OCI-LY7 (cell line): ENCODE measurements around the gene DPPA5. TPM values are rescaled to one million over a fixed set of nuclear protein-coding genes. Genes with fewer than 3 reads are reported as not detected.

Source experiments
- BruUV-seq: library from RNA; stranded (reverse); fragments of 400-500 nt; replicated peaks from 2 replicates; lab custom pipeline; 2021; lab: Mats Ljungman, UMichigan
- CTCF ChIA-PET: fragments of 300-600 bp; sonication (Branson Sonifier 250); formaldehyde crosslinking; loops from one replicate; lab custom pipeline; 2022; ENCODE audit warnings: antibody characterized with exemption; ENCODE audit not compliant: unreplicated experiment; lab: Charles Lee
- POLR2A ChIA-PET: fragments of 300-600 bp; sonication (Branson Sonifier 250); formaldehyde crosslinking; loops from one replicate; lab custom pipeline; 2022; ENCODE audit warnings: antibody characterized with exemption; lab: Charles Lee
- DNase-seq: peaks from one replicate; pipeline ENCODE4 v3.0.0-alpha.2; 2015; ENCODE audit warnings: low spot score
- H2AFZ ChIP-seq: fragments of 200-600 bp; sonication (generic), shearing (Covaris generic); 2 replicates; pipeline ENCODE4 v1.6.1; 2014; ENCODE audit warnings: mild to moderate bottlenecking, antibody characterized with exemption, low read length, moderate library complexity
- H3K27ac ChIP-seq: fragments of 200-600 bp; sonication (generic); 2 replicates; pipeline ENCODE4 v1.5.1; 2014; ENCODE audit warnings: mixed run types, low read depth, mild to moderate bottlenecking, moderate library complexity, low read length, inconsistent platforms; ENCODE audit not compliant: poor library complexity, severe bottlenecking
- H3K36me3 ChIP-seq: fragments of 200-600 bp; sonication (generic); 2 replicates; pipeline ENCODE4 v1.6.1; 2014; ENCODE audit warnings: mild to moderate bottlenecking, antibody characterized with exemption, low read length, moderate library complexity, mixed read lengths; ENCODE audit not compliant: insufficient read depth
- H3K4me1 ChIP-seq: fragments of 200-600 bp; sonication (generic); 2 replicates; pipeline ENCODE4 v1.5.1; 2014; ENCODE audit warnings: mild to moderate bottlenecking, low read length; ENCODE audit not compliant: insufficient read depth, poor library complexity, severe bottlenecking
- H3K4me2 ChIP-seq: fragments of 200-600 bp; sonication (generic); 2 replicates; pipeline ENCODE4 v1.6.1; 2014; ENCODE audit warnings: mild to moderate bottlenecking, low read length
- H3K4me3 ChIP-seq: fragments of 200-600 bp; sonication (generic); 2 replicates; pipeline ENCODE4 v1.5.1; 2014; ENCODE audit warnings: mild to moderate bottlenecking, low read depth, low read length; ENCODE audit not compliant: poor library complexity, severe bottlenecking
- H3K79me2 ChIP-seq: fragments of 200-600 bp; sonication (generic); 2 replicates; pipeline ENCODE4 v1.6.1; 2016; ENCODE audit warnings: low read depth, mild to moderate bottlenecking, low read length, moderate library complexity, mixed read lengths; ENCODE audit not compliant: insufficient read depth
- H3K9me2 ChIP-seq: fragments of 200-600 bp; sonication (generic); 2 replicates; pipeline ENCODE4 v1.6.1; 2016; ENCODE audit warnings: mild to moderate bottlenecking, low read length, mixed read lengths; ENCODE audit not compliant: insufficient read depth
- H3K9me3 ChIP-seq: fragments of 200-600 bp; sonication (generic); 2 replicates; pipeline ENCODE4 v1.6.1; 2014; ENCODE audit warnings: mild to moderate bottlenecking, mixed run types, low read length, mixed read lengths
- H4K20me1 ChIP-seq: fragments of 200-600 bp; sonication (generic); 2 replicates; pipeline ENCODE4 v1.6.1; 2014; ENCODE audit warnings: mild to moderate bottlenecking, antibody characterized with exemption, low read length, moderate library complexity, mixed read lengths; ENCODE audit not compliant: insufficient read depth
- CTCF ChIP-seq: fragments of 200-600 bp; sonication (generic); conservative IDR thresholded peaks from 2 replicates; pipeline ENCODE4 v1.5.1; 2014; ENCODE audit warnings: mild to moderate bottlenecking, antibody characterized with exemption, low read length, moderate library complexity, mixed read lengths
- EZH2phosphoT487 ChIP-seq: fragments of 200-600 bp; sonication (generic); IDR thresholded peaks from 2 replicates; pipeline ENCODE4 v1.6.1; 2018; ENCODE audit warnings: low read depth, borderline replicate concordance, mild to moderate bottlenecking, mixed run types, antibody characterized with exemption, low read length, moderate library complexity, mixed read lengths
- intact Hi-C: fragments of 100-400 bp; cut with micrococcal nuclease; formaldehyde crosslinking; loops from one replicate; pipeline ENCODE4 v1.10.0; 2022; ENCODE audit not compliant: unreplicated experiment
- total RNA-seq, 2 experiments: library from RNA; depleted of rRNA in 1 of 2; stranded (reverse); fragments of >200 nt in 1 of 2; shearing (Covaris generic) in 1 of 2; gene quantifications; 2 replicates each; pipeline ENCODE4 v1.2.3, GENCODE V29; 2014 to 2022

DPPA5 gene
- total RNA-seq, 2 experiments from 2014 or later = not detected

- Histone ChIP-seq H4K20me1 (no peaks in the 10 kb centered on the region), H3K9me3 (no peaks in the 10 kb centered on the region), H3K4me1 (no peaks in the 10 kb centered on the region), H3K36me3 (no peaks in the 10 kb centered on the region), H3K4me2 (no peak overlapping the region), H3K9me2 (no peaks in the 10 kb centered on the region), H3K27ac (no peak overlapping the region), H3K79me2 (no peaks in the 10 kb centered on the region), H2AFZ (no peak overlapping the region), H3K4me3 (no peak overlapping the region)
- TF ChIP-seq EZH2phosphoT487 (no peak), CTCF (no peak)
- POLR2A ChIA-PET = interaction anchor here (1.2 kb wide), 1 partner anchor 17 kb away, joined by 4 read pairs; no protein-coding TSS in a partner anchor
- intact Hi-C loops = no loop called here
- no TSS peak for BruUV-seq
- CTCF ChIA-PET = no interaction called here
- no peak for DNase-seq
Measured at GRCh38 chr6:73349311-73349710, 4.8 kb downstream of the DPPA5 start.

- ChIA-PET POLR2A (no interaction called here), CTCF (no interaction called here)
- no peaks in the 10 kb centered on the region for H3K36me3 ChIP-seq
- no peaks in the 10 kb centered on the region for H3K79me2 ChIP-seq
- TF ChIP-seq CTCF = no peak
- no peak for TF ChIP-seq EZH2phosphoT487
- no peak overlapping the region for H3K4me2 ChIP-seq
- H3K9me2 ChIP-seq = no peaks in the 10 kb centered on the region
- no peak overlapping the region for H3K4me3 ChIP-seq
- H3K4me1 ChIP-seq = no peaks in the 10 kb centered on the region
- intact Hi-C loops = no loop called here
- H3K9me3 ChIP-seq = no peaks in the 10 kb centered on the region
- no peak for DNase-seq
- no peak overlapping the region for H2AFZ ChIP-seq
- no peak overlapping the region for H3K27ac ChIP-seq
- H4K20me1 ChIP-seq = no peaks in the 10 kb centered on the region
- BruUV-seq = no TSS peak
Measured at GRCh38 chr6:73348550-73349204, 5.4 kb downstream of the DPPA5 start.

- BruUV-seq = no TSS peak
Measured at GRCh38 chr6:73343164-73343563, 10.9 kb downstream of the DPPA5 start.

More at GRCh38 chr6:73343164-73343563, 10.9 kb downstream of the DPPA5 start:
- Histone ChIP-seq H3K79me2 (no peaks in the 10 kb centered on the region), H3K36me3 (no peaks in the 10 kb centered on the region), H3K4me1 (peaks cover 8% of the 10 kb centered on the region), H3K4me3 (no peak overlapping the region), H3K9me2 (no peaks in the 10 kb centered on the region), H2AFZ (no peak overlapping the region), H3K9me3 (no peaks in the 10 kb centered on the region), H3K27ac (no peak overlapping the region), H4K20me1 (no peaks in the 10 kb centered on the region), H3K4me2 (no peak overlapping the region)
- DNase-seq = no peak
- POLR2A ChIA-PET = interaction anchor here (0.6 to 1.5 kb wide), 2 partner anchors 12 to 21 kb away, joined by 3 to 7 read pairs; no protein-coding TSS in a partner anchor
- CTCF ChIA-PET = no interaction called here
- intact Hi-C loops = no loop called here
- no peak for TF ChIP-seq EZH2phosphoT487
